ENCODE results near the gene TRAF3IP3. TPM values are rescaled to one million over a fixed set of nuclear protein-coding genes. Genes with fewer than 3 reads are reported as not detected.

The TRAF3IP3 gene
- total and polyA plus RNA-seq, 2 donors (not counting 3 experiments of a cell fraction or from before 2014, with no cell fraction given), result not detected

GRCh38 chr1:209728466-209728865 lies 27.4 kb upstream of the TRAF3IP3 start:
- H3K4me3 ChIP-seq (replicated peaks in 1 of 3; ENCODE audit: insufficient read depth in 1 of 3, low read depth in 1 of 3, low read length in 3 of 3), result no peak overlapping the region
- H4K20me1 ChIP-seq (replicated peaks; ENCODE audit: control insufficient read depth, extremely low read depth, insufficient read depth, low read length), result no peaks in the 10 kb centered on the region
- intact Hi-C loops (cut with micrococcal nuclease) (no loop called here), dilution Hi-C loops (cut with MboI; ENCODE audit: extremely low pct_ligation_motif_present, low sequenced_read_pairs) (no loop called here)
- POLR2A ChIA-PET, result no interaction called here
- no peaks in the 10 kb centered on the region for H3K79me2 ChIP-seq (ENCODE audit: control insufficient read depth, insufficient read depth, low read length)
- H3K9ac ChIP-seq (replicated peaks; ENCODE audit: extremely low read depth, insufficient read depth, low read length), result no peak overlapping the region
- FAIRE-seq (no peak), DNase-seq (ENCODE audit: low read depth, low spot score) (no peak)
- H3K4me2 ChIP-seq (ENCODE audit: insufficient read depth, low read length), result no peak overlapping the region
- H3K9me1 ChIP-seq (replicated peaks; ENCODE audit: control insufficient read depth, extremely low read depth, insufficient read depth, low read length), result no peaks in the 10 kb centered on the region
- H3K27me3 ChIP-seq (ENCODE audit: control insufficient read depth in 2 of 2, insufficient read depth in 2 of 2, low read length in 2 of 2), result peaks cover 0 to 10% of the 10 kb centered on the region in 2 experiments
- no peaks in the 10 kb centered on the region for H3K36me3 ChIP-seq (ENCODE audit: control insufficient read depth in 2 of 2, extremely low read depth in 1 of 2, insufficient read depth in 2 of 2, low read length in 2 of 2)
- BruUV-seq (replicated peaks), result no TSS peak
- H3K27ac ChIP-seq (ENCODE audit: insufficient read depth, low read depth, low read length), result no peak overlapping the region
- no peak overlapping the region for H2AFZ ChIP-seq (ENCODE audit: low read depth, low read length)
- H3K9me3 ChIP-seq (replicated peaks; ENCODE audit: control insufficient read depth, insufficient read depth, low read length), result no peaks in the 10 kb centered on the region
- no peaks in the 10 kb centered on the region for H3K4me1 ChIP-seq (ENCODE audit: control insufficient read depth, extremely low read depth, insufficient read depth, low read length)
- TF ChIP-seq MAX (IDR thresholded peaks at IDR 0.05; ENCODE audit: insufficient read depth, insufficient read length) (no peak), JUN (IDR thresholded peaks at IDR 0.05; ENCODE audit: borderline replicate concordance, insufficient read depth, insufficient read length, low read depth) (no peak), FOS (IDR thresholded peaks at IDR 0.05; ENCODE audit: borderline replicate concordance, insufficient read depth, low read length) (no peak), GATA2 (IDR thresholded peaks at IDR 0.05; ENCODE audit: insufficient read depth, insufficient read length, low read depth, low read length) (no peak), POLR2A (IDR thresholded peaks at IDR 0.05; ENCODE audit: low read depth, low read length) (no peak), POLR2AphosphoS5 (IDR thresholded peaks at IDR 0.05; ENCODE audit: insufficient read depth, low read depth, low read length) (no peak), EZH2 (IDR thresholded peaks at IDR 0.05; ENCODE audit: borderline replicate concordance, low read depth, low read length, severe bottlenecking) (no peak), MYC (IDR thresholded peaks at IDR 0.05; ENCODE audit: low read depth, low read length) (no peak), CTCF (IDR thresholded peaks at IDR 0.05; ENCODE audit: extremely low read depth in 1 of 2, insufficient read depth in 1 of 2, low read depth in 1 of 2, low read length in 2 of 2) (no peak)
- CTCF ChIA-PET, result interaction anchor here (0.6 to 2.8 kb wide), 4 partner anchors 9 to 162 kb away, joined by 3 to 12 read pairs (median 4); no protein-coding TSS in a partner anchor
